GM23338 (cell line): ENCODE results near the gene ABL1.

Experiments used
- CREB1 ChIP-seq: fragments of 250-450 bp; sonication (Bioruptor Pico); IDR thresholded peaks from 2 replicates; pipeline ENCODE4 v1.5.0; 2020; ENCODE audit warnings: low read depth, mild to moderate bottlenecking, moderate library complexity
- ETS1 ChIP-seq: IDR thresholded peaks from 2 replicates; pipeline ENCODE4 v1.6.1; 2016; ENCODE audit warnings: antibody characterized with exemption
- EZH2 ChIP-seq: fragments of 200-600 bp; sonication (generic); IDR thresholded peaks from one replicate; pipeline ENCODE4 v1.8.0; 2017; ENCODE audit warnings: antibody characterized with exemption, mild to moderate bottlenecking, low read depth; ENCODE audit not compliant: unreplicated experiment
- EZH2phosphoT487 ChIP-seq: fragments of 200-600 bp; sonication (generic); IDR thresholded peaks from one replicate; pipeline ENCODE4 v1.8.1; 2018; ENCODE audit warnings: antibody characterized with exemption; ENCODE audit not compliant: unreplicated experiment
- JUNB ChIP-seq: IDR thresholded peaks from one replicate; pipeline ENCODE4 v1.6.1; 2016; ENCODE audit warnings: antibody characterized with exemption; ENCODE audit not compliant: unreplicated experiment
- NANOG ChIP-seq: IDR thresholded peaks from 2 replicates; pipeline ENCODE4 v1.6.1; 2016; ENCODE audit warnings: antibody characterized with exemption, borderline replicate concordance
- POLR2AphosphoS5 ChIP-seq: IDR thresholded peaks from 2 replicates; pipeline ENCODE4 v1.6.1; 2016; ENCODE audit warnings: antibody characterized with exemption, low read depth
- STAT1 ChIP-seq: IDR thresholded peaks from one replicate; pipeline ENCODE4 v1.6.1; 2016; ENCODE audit warnings: antibody characterized with exemption; ENCODE audit not compliant: unreplicated experiment
- ZNF114 ChIP-seq: fragments of 250-450 bp; sonication (Bioruptor Pico); IDR thresholded peaks from 2 replicates; pipeline ENCODE4 v1.5.0; 2020; ENCODE audit warnings: mild to moderate bottlenecking, moderate library complexity
- ZNF331 ChIP-seq: fragments of 250-450 bp; sonication (Bioruptor Pico); IDR thresholded peaks from 2 replicates; pipeline ENCODE4 v1.5.0; 2020; ENCODE audit warnings: low read depth, mild to moderate bottlenecking, moderate library complexity
- ZNF462 ChIP-seq: fragments of 250-450 bp; sonication (Bioruptor Pico); IDR thresholded peaks from 2 replicates; pipeline ENCODE4 v1.5.0; 2020; ENCODE audit warnings: mild to moderate bottlenecking, moderate library complexity
- TF ChIP-seq, protein P1 (sequence below), 2 experiments: fragments of 200-600 bp in 1 of 2; sonication (generic) in 1 of 2; conservative IDR thresholded peaks; 2 replicates each; pipeline versions ENCODE4 v1.5.1 to v1.6.1; 2016 to 2017; ENCODE audit warnings: antibody characterized with exemption in 2 of 2, low read depth in 2 of 2, mild to moderate bottlenecking in 2 of 2, moderate library complexity in 1 of 2
- TF ChIP-seq, protein P2 (sequence below): IDR thresholded peaks from one replicate; pipeline ENCODE4 v1.6.1; 2018; ENCODE audit warnings: antibody characterized with exemption; ENCODE audit not compliant: unreplicated experiment

DNA sequence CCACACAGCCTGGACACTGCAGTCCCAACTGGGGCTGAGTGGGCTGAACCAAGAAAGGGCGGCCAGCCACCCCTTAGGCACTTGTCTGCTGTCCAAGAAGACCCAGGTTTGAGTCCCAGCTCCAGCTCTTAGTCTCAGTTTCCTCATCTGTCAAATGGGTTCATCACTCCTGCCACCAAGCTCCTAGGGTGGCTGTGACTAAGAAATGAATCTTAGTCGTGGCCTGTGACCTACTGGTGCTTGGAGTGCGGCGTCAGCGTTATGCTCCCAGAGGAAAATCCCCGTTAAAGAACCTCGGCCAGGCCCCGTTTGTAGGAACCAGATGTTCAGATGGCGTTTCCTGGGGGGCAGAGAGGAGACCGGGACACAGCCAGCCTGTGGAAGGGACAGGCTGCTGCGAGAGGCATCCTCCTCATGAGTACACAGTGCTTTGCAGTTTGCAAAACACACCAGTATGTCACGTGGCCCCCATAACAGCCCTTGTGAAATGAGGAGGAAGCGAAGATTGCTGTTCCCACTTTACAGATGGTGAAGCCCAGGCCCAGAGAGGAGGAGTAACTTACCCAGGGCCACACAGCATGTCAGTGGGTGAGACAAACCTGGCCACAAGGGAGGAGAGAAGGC, 100.7 kb downstream of the ABL1 start:
- no peak for TF ChIP-seq JUNB
- TF ChIP-seq, protein P1, sequence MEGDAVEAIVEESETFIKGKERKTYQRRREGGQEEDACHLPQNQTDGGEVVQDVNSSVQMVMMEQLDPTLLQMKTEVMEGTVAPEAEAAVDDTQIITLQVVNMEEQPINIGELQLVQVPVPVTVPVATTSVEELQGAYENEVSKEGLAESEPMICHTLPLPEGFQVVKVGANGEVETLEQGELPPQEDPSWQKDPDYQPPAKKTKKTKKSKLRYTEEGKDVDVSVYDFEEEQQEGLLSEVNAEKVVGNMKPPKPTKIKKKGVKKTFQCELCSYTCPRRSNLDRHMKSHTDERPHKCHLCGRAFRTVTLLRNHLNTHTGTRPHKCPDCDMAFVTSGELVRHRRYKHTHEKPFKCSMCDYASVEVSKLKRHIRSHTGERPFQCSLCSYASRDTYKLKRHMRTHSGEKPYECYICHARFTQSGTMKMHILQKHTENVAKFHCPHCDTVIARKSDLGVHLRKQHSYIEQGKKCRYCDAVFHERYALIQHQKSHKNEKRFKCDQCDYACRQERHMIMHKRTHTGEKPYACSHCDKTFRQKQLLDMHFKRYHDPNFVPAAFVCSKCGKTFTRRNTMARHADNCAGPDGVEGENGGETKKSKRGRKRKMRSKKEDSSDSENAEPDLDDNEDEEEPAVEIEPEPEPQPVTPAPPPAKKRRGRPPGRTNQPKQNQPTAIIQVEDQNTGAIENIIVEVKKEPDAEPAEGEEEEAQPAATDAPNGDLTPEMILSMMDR (conservative IDR thresholded peaks at IDR 0.05; ENCODE audit: low read depth in 2 of 2): no peak
- no peak for TF ChIP-seq EZH2phosphoT487
- no peak for TF ChIP-seq ZNF331 (CRISPR knock-in tag)
- no peak for TF ChIP-seq EZH2
- TF ChIP-seq, protein P2, sequence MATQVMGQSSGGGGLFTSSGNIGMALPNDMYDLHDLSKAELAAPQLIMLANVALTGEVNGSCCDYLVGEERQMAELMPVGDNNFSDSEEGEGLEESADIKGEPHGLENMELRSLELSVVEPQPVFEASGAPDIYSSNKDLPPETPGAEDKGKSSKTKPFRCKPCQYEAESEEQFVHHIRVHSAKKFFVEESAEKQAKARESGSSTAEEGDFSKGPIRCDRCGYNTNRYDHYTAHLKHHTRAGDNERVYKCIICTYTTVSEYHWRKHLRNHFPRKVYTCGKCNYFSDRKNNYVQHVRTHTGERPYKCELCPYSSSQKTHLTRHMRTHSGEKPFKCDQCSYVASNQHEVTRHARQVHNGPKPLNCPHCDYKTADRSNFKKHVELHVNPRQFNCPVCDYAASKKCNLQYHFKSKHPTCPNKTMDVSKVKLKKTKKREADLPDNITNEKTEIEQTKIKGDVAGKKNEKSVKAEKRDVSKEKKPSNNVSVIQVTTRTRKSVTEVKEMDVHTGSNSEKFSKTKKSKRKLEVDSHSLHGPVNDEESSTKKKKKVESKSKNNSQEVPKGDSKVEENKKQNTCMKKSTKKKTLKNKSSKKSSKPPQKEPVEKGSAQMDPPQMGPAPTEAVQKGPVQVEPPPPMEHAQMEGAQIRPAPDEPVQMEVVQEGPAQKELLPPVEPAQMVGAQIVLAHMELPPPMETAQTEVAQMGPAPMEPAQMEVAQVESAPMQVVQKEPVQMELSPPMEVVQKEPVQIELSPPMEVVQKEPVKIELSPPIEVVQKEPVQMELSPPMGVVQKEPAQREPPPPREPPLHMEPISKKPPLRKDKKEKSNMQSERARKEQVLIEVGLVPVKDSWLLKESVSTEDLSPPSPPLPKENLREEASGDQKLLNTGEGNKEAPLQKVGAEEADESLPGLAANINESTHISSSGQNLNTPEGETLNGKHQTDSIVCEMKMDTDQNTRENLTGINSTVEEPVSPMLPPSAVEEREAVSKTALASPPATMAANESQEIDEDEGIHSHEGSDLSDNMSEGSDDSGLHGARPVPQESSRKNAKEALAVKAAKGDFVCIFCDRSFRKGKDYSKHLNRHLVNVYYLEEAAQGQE: no peak
- no peak for TF ChIP-seq POLR2AphosphoS5
- no peak for TF ChIP-seq CREB1
- no peak for TF ChIP-seq ETS1
- no peak for TF ChIP-seq NANOG
- no peak for TF ChIP-seq ZNF462 (CRISPR knock-in tag)
- no peak for TF ChIP-seq STAT1
- TF ChIP-seq ZNF114 (CRISPR knock-in tag): no peak
